OCI-LY7 (cell line): ENCODE measurements around the gene RIOK1. TPM values are rescaled to one million over a fixed set of nuclear protein-coding genes. Genes with fewer than 3 reads are reported as not detected.
A peak's percentile ranks its signal among the peaks of the same experiment; 100 is the strongest.

Experiments used
- BruUV-seq: library from RNA; stranded (reverse); fragments of 400-500 nt; replicated peaks from 2 replicates; lab custom pipeline; 2021; lab: Mats Ljungman, UMichigan
- CTCF ChIA-PET: fragments of 300-600 bp; sonication (Branson Sonifier 250); formaldehyde crosslinking; loops from one replicate; lab custom pipeline; 2022; ENCODE audit warnings: antibody characterized with exemption; ENCODE audit not compliant: unreplicated experiment; lab: Charles Lee
- POLR2A ChIA-PET: fragments of 300-600 bp; sonication (Branson Sonifier 250); formaldehyde crosslinking; loops from one replicate; lab custom pipeline; 2022; ENCODE audit warnings: antibody characterized with exemption; lab: Charles Lee
- DNase-seq: peaks from one replicate; pipeline ENCODE4 v3.0.0-alpha.2; 2015; ENCODE audit warnings: low spot score
- H2AFZ ChIP-seq: fragments of 200-600 bp; sonication (generic), shearing (Covaris generic); 2 replicates; pipeline ENCODE4 v1.6.1; 2014; ENCODE audit warnings: mild to moderate bottlenecking, antibody characterized with exemption, low read length, moderate library complexity
- H3K27ac ChIP-seq: fragments of 200-600 bp; sonication (generic); 2 replicates; pipeline ENCODE4 v1.5.1; 2014; ENCODE audit warnings: mixed run types, low read depth, mild to moderate bottlenecking, moderate library complexity, low read length, inconsistent platforms; ENCODE audit not compliant: poor library complexity, severe bottlenecking
- H3K36me3 ChIP-seq: fragments of 200-600 bp; sonication (generic); 2 replicates; pipeline ENCODE4 v1.6.1; 2014; ENCODE audit warnings: mild to moderate bottlenecking, antibody characterized with exemption, low read length, moderate library complexity, mixed read lengths; ENCODE audit not compliant: insufficient read depth
- H3K4me1 ChIP-seq: fragments of 200-600 bp; sonication (generic); 2 replicates; pipeline ENCODE4 v1.5.1; 2014; ENCODE audit warnings: mild to moderate bottlenecking, low read length; ENCODE audit not compliant: insufficient read depth, poor library complexity, severe bottlenecking
- H3K4me2 ChIP-seq: fragments of 200-600 bp; sonication (generic); 2 replicates; pipeline ENCODE4 v1.6.1; 2014; ENCODE audit warnings: mild to moderate bottlenecking, low read length
- H3K4me3 ChIP-seq: fragments of 200-600 bp; sonication (generic); 2 replicates; pipeline ENCODE4 v1.5.1; 2014; ENCODE audit warnings: mild to moderate bottlenecking, low read depth, low read length; ENCODE audit not compliant: poor library complexity, severe bottlenecking
- H3K79me2 ChIP-seq: fragments of 200-600 bp; sonication (generic); 2 replicates; pipeline ENCODE4 v1.6.1; 2016; ENCODE audit warnings: low read depth, mild to moderate bottlenecking, low read length, moderate library complexity, mixed read lengths; ENCODE audit not compliant: insufficient read depth
- H3K9me2 ChIP-seq: fragments of 200-600 bp; sonication (generic); 2 replicates; pipeline ENCODE4 v1.6.1; 2016; ENCODE audit warnings: mild to moderate bottlenecking, low read length, mixed read lengths; ENCODE audit not compliant: insufficient read depth
- H3K9me3 ChIP-seq: fragments of 200-600 bp; sonication (generic); 2 replicates; pipeline ENCODE4 v1.6.1; 2014; ENCODE audit warnings: mild to moderate bottlenecking, mixed run types, low read length, mixed read lengths
- H4K20me1 ChIP-seq: fragments of 200-600 bp; sonication (generic); 2 replicates; pipeline ENCODE4 v1.6.1; 2014; ENCODE audit warnings: mild to moderate bottlenecking, antibody characterized with exemption, low read length, moderate library complexity, mixed read lengths; ENCODE audit not compliant: insufficient read depth
- CTCF ChIP-seq: fragments of 200-600 bp; sonication (generic); conservative IDR thresholded peaks from 2 replicates; pipeline ENCODE4 v1.5.1; 2014; ENCODE audit warnings: mild to moderate bottlenecking, antibody characterized with exemption, low read length, moderate library complexity, mixed read lengths
- EZH2phosphoT487 ChIP-seq: fragments of 200-600 bp; sonication (generic); IDR thresholded peaks from 2 replicates; pipeline ENCODE4 v1.6.1; 2018; ENCODE audit warnings: low read depth, borderline replicate concordance, mild to moderate bottlenecking, mixed run types, antibody characterized with exemption, low read length, moderate library complexity, mixed read lengths
- intact Hi-C: fragments of 100-400 bp; cut with micrococcal nuclease; formaldehyde crosslinking; loops from one replicate; pipeline ENCODE4 v1.10.0; 2022; ENCODE audit not compliant: unreplicated experiment
- total RNA-seq, 2 experiments: library from RNA; depleted of rRNA in 1 of 2; stranded (reverse); fragments of >200 nt in 1 of 2; shearing (Covaris generic) in 1 of 2; gene quantifications; 2 replicates each; pipeline ENCODE4 v1.2.3, GENCODE V29; 2014 to 2022

The RIOK1 gene
- total RNA-seq, 2 experiments from 2014 or later = 35.2 to 55.0 TPM

- TF ChIP-seq CTCF (no peak), EZH2phosphoT487 (no peak)
- peaks cover 48% of the 10 kb centered on the region for H3K79me2 ChIP-seq
- no peaks in the 10 kb centered on the region for H3K9me2 ChIP-seq
- ChIA-PET CTCF (no interaction called here), POLR2A (interaction anchor here (0.7 to 2.1 kb wide), 7 partner anchors 11 to 741 kb away, joined by 3 to 9 read pairs (median 3); no protein-coding TSS in a partner anchor)
- peaks cover 32% of the 10 kb centered on the region for H3K36me3 ChIP-seq
- BruUV-seq = no TSS peak
- H3K4me1 ChIP-seq = peaks cover 21% of the 10 kb centered on the region
- no peak for DNase-seq
- peak overlapping the region; percentile 85 for H3K4me2 ChIP-seq
- intact Hi-C loops = loop anchor here (1.0 to 5.0 kb wide), 5 partner anchors 76 to 802 kb away; partner anchors contain the start of genes BLOC1S5, LY86, SNRNP48 and SSR1
- H3K4me3 ChIP-seq = peak overlapping the region; percentile 83
- peak overlapping the region; percentile 84 for H3K27ac ChIP-seq
- H2AFZ ChIP-seq = peak overlapping the region; percentile 79
- peaks cover 15% of the 10 kb centered on the region; the same call in 1 of the 2 replicates for H4K20me1 ChIP-seq
- no peaks in the 10 kb centered on the region for H3K9me3 ChIP-seq
Measured at GRCh38 chr6:7389162-7389450, 502 bp upstream of the RIOK1 start.

- Histone ChIP-seq H3K4me3 (peak overlapping the region; percentile 83), H3K4me2 (peak overlapping the region; percentile 85), H3K79me2 (peaks cover 56% of the 10 kb centered on the region), H4K20me1 (peaks cover 15% of the 10 kb centered on the region; the same call in 1 of the 2 replicates), H3K9me3 (no peaks in the 10 kb centered on the region), H3K9me2 (no peaks in the 10 kb centered on the region), H3K27ac (peak overlapping the region; percentile 84), H3K4me1 (peaks cover 21% of the 10 kb centered on the region), H2AFZ (peak overlapping the region; percentile 79), H3K36me3 (peaks cover 44% of the 10 kb centered on the region)
- ChIA-PET CTCF (interaction anchor here (0.7 kb wide), 1 partner anchor 113 kb away, joined by 3 read pairs; no protein-coding TSS in a partner anchor), POLR2A (interaction anchor here (0.6 to 2.1 kb wide), 10 partner anchors 10 to 742 kb away, joined by 3 to 9 read pairs (median 4); partner anchors contain the start of gene SSR1)
- TF ChIP-seq EZH2phosphoT487 (no peak), CTCF (peak; percentile 50; the same call in 1 of the 2 replicates)
- intact Hi-C loops = no loop called here
- BruUV-seq = no TSS peak
- peak; percentile 48 for DNase-seq
Measured at GRCh38 chr6:7390226-7390878, 744 bp downstream of the RIOK1 start.

GRCh38 chr6:7391151-7391550 is 1.5 kb downstream of the RIOK1 start:
- H3K9me2 ChIP-seq = no peaks in the 10 kb centered on the region
- no peak for TF ChIP-seq CTCF
- no peak for TF ChIP-seq EZH2phosphoT487
- no TSS peak for BruUV-seq
- no peak overlapping the region for H2AFZ ChIP-seq
- no peak for DNase-seq
- peak overlapping the region; percentile 83 for H3K4me3 ChIP-seq
- POLR2A ChIA-PET = interaction anchor here (0.6 to 1.4 kb wide), 6 partner anchors 9 to 585 kb away, joined by 3 to 6 read pairs (median 4); no protein-coding TSS in a partner anchor
- peaks cover 15% of the 10 kb centered on the region; the same call in 1 of the 2 replicates for H4K20me1 ChIP-seq
- CTCF ChIA-PET = interaction anchor here (0.5 kb wide), 1 partner anchor 1534 kb away, joined by 5 read pairs; no protein-coding TSS in a partner anchor
- intact Hi-C loops = no loop called here
- H3K4me2 ChIP-seq = peak overlapping the region; percentile 85
- no peaks in the 10 kb centered on the region for H3K9me3 ChIP-seq
- no peak overlapping the region for H3K27ac ChIP-seq
- peaks cover 56% of the 10 kb centered on the region for H3K79me2 ChIP-seq
- H3K36me3 ChIP-seq = peaks cover 52% of the 10 kb centered on the region
- peaks cover 21% of the 10 kb centered on the region for H3K4me1 ChIP-seq
